ENCODE data around the gene CYP4F2.
"Not testable (repeated sequence)": the region's sequence is repeated elsewhere in the genome, so short reads cannot be mapped to it uniquely, and the experiment has no call there.

The CYP4F2 gene

DNA sequence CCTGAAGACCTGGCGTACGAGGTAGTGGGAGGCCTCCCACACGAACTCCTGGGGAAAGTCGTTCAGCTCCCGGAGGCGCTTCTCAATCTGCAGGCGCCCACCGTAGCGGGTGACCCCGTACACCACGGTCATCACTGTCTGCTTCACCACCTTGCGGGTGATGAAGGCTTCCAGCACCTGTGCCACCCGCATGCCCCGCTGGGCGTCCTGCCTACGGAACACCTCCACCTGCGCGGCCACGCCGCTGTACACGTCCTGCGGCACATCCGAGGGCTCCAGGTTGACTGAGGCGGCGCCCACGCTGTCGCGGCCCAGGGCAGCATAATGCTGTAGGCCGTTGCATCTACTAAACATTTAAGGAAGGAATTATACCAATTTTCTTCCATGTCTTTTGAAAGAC lies 5.0 kb upstream of the CYP4F2 start:
- not testable (repeated sequence) for H3K4me1 ChIP-seq (ENCODE audit: control insufficient read depth in 5 of 5, insufficient read depth in 5 of 5, low read length in 5 of 5); H3K9ac ChIP-seq (ENCODE audit: low read length in 5 of 5); H3K4me3 ChIP-seq (ENCODE audit: low read depth in 1 of 5, low read length in 5 of 5); H3K27ac ChIP-seq (ENCODE audit: low read depth, low read length); H3K36me3 ChIP-seq (ENCODE audit: control insufficient read depth in 5 of 5, insufficient read depth in 5 of 5, low read length in 5 of 5); H3K9me3 ChIP-seq (ENCODE audit: control insufficient read depth in 5 of 5, low read length in 5 of 5)
- peaks cover 0 to 11% (median 3%) of the 10 kb centered on the region in 5 donors for H3K27me3 ChIP-seq (ENCODE audit: control insufficient read depth in 5 of 5, insufficient read depth in 4 of 5, low read length in 5 of 5)

DNA sequence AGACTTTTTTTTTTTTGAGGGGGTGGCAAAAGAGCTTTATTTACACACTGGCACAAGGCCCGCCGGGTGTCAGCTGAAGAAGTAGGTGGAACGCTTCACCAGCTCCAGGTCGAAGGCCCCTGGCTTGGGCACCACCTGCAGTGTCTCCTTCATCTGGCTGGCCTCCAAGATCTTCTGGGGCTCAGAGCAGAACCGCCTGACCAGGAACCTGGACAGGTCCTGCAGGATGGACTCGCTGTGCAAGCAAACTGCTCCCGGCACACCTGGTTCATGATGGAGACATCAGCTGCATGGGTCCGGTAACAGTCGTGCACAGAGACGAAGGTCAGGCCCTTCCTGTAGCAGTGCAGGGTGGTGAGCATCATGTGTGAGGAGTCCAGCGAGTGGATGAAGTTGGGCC lies 4.4 kb upstream of the CYP4F2 start:
- Histone ChIP-seq H3K27me3 (ENCODE audit: control insufficient read depth in 5 of 5, insufficient read depth in 4 of 5, low read length in 5 of 5) (peaks cover 0 to 12% (median 3%) of the 10 kb centered on the region in 5 donors), H3K9ac (ENCODE audit: low read length in 5 of 5) (no peak overlapping the region), H3K36me3 (ENCODE audit: control insufficient read depth in 5 of 5, insufficient read depth in 5 of 5, low read length in 5 of 5) (no peaks in the 10 kb centered on the region), H3K9me3 (ENCODE audit: control insufficient read depth in 5 of 5, low read length in 5 of 5) (peaks cover 0 to 9% (median 3%) of the 10 kb centered on the region in 5 donors), H3K4me3 (ENCODE audit: low read depth in 1 of 5, low read length in 5 of 5) (no peak overlapping the region), H3K27ac (ENCODE audit: low read depth, low read length) (no peak overlapping the region), H3K4me1 (ENCODE audit: control insufficient read depth in 5 of 5, insufficient read depth in 5 of 5, low read length in 5 of 5) (no peaks in the 10 kb centered on the region)

DNA sequence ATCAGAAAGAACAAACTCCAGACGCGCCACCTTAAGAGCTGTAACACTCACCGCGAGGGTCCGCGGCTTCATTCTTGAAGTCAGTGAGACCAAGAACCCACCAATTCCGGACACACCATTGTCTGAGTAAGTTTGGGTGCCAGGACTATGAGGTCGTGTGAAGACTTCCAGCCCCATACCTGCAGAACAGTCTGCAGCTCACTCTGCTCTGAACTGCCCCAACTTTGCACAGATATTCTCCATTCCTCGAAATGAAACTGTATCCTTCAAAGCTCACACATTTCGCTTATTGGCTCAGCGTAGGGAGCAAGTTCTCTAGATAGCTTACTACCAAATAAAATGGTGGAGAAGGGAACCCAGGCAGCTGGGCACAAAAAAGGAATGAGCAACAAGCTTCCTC lies 2.6 kb upstream of the CYP4F2 start:
- peaks cover 0 to 13% (median 6%) of the 10 kb centered on the region in 5 donors for H3K27me3 ChIP-seq (ENCODE audit: control insufficient read depth in 5 of 5, insufficient read depth in 4 of 5, low read length in 5 of 5)
- no peak overlapping the region for H3K4me3 ChIP-seq (ENCODE audit: low read depth in 1 of 5, low read length in 5 of 5)
- no peak overlapping the region for H3K27ac ChIP-seq (ENCODE audit: low read depth, low read length)
- H3K9ac ChIP-seq (ENCODE audit: low read length in 5 of 5), result no peak overlapping the region
- H3K36me3 ChIP-seq (ENCODE audit: control insufficient read depth in 5 of 5, insufficient read depth in 5 of 5, low read length in 5 of 5), result no peaks in the 10 kb centered on the region
- H3K9me3 ChIP-seq (ENCODE audit: control insufficient read depth in 5 of 5, low read length in 5 of 5), result peaks cover 0 to 5% (median 3%) of the 10 kb centered on the region in 5 donors
- H3K4me1 ChIP-seq (ENCODE audit: control insufficient read depth in 5 of 5, insufficient read depth in 5 of 5, low read length in 5 of 5), result no peaks in the 10 kb centered on the region

DNA sequence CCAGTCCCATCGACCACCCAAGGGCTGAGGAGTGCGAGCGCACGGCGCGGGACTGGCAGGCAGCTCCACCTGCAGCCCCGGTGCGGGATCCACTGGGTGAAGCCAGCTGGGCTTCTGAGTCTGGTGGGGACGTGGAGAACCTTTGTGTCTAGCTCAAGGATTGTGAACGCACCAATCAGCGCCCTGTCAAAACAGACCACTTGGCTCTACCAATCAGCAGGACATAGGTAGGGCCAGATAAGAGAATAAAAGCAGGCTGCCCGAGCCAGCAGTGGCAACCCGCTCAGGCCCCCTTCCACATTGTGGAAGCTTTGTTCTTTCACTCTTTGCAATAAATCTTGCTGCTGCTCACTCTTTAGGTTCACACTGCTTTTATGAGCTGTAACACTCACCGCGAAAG lies 2.2 kb upstream of the CYP4F2 start:
- H3K27me3 ChIP-seq (ENCODE audit: control insufficient read depth in 5 of 5, insufficient read depth in 4 of 5, low read length in 5 of 5), result peaks cover 0 to 16% (median 6%) of the 10 kb centered on the region in 5 donors
- not testable (repeated sequence) for H3K9ac ChIP-seq (ENCODE audit: low read length in 5 of 5); H3K27ac ChIP-seq (ENCODE audit: low read depth, low read length); H3K4me1 ChIP-seq (ENCODE audit: control insufficient read depth in 5 of 5, insufficient read depth in 5 of 5, low read length in 5 of 5); H3K4me3 ChIP-seq (ENCODE audit: low read depth in 1 of 5, low read length in 5 of 5); H3K9me3 ChIP-seq (ENCODE audit: control insufficient read depth in 5 of 5, low read length in 5 of 5); H3K36me3 ChIP-seq (ENCODE audit: control insufficient read depth in 5 of 5, insufficient read depth in 5 of 5, low read length in 5 of 5)

DNA sequence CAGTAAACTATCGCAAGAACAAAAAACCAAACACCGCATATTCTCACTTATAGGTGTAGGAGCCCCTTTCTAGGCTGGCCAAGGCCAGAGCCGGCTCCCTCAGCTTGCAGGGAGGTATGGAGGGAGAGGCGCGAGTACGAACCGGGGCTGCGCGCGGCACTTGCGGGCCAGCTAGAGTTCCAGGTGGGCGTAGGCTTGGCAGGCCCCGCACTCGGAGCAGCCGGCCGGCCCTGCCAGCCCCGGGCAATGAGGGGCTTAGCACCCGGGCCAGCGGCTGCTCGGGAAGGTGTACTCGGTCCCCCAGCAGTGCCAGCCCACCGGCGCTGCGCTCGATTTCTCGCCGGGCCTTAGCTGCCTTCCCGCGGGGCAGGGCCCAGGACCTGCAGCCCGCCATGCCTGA lies 1.7 kb upstream of the CYP4F2 start:
- H3K9ac ChIP-seq (ENCODE audit: low read length in 5 of 5); H3K36me3 ChIP-seq (ENCODE audit: control insufficient read depth in 5 of 5, insufficient read depth in 5 of 5, low read length in 5 of 5); H3K4me3 ChIP-seq (ENCODE audit: low read depth in 1 of 5, low read length in 5 of 5); H3K4me1 ChIP-seq (ENCODE audit: control insufficient read depth in 5 of 5, insufficient read depth in 5 of 5, low read length in 5 of 5); H3K9me3 ChIP-seq (ENCODE audit: control insufficient read depth in 5 of 5, low read length in 5 of 5); H3K27ac ChIP-seq (ENCODE audit: low read depth, low read length): not testable (repeated sequence)
- peaks cover 3 to 16% (median 6%) of the 10 kb centered on the region in 5 donors for H3K27me3 ChIP-seq (ENCODE audit: control insufficient read depth in 5 of 5, insufficient read depth in 4 of 5, low read length in 5 of 5)

DNA sequence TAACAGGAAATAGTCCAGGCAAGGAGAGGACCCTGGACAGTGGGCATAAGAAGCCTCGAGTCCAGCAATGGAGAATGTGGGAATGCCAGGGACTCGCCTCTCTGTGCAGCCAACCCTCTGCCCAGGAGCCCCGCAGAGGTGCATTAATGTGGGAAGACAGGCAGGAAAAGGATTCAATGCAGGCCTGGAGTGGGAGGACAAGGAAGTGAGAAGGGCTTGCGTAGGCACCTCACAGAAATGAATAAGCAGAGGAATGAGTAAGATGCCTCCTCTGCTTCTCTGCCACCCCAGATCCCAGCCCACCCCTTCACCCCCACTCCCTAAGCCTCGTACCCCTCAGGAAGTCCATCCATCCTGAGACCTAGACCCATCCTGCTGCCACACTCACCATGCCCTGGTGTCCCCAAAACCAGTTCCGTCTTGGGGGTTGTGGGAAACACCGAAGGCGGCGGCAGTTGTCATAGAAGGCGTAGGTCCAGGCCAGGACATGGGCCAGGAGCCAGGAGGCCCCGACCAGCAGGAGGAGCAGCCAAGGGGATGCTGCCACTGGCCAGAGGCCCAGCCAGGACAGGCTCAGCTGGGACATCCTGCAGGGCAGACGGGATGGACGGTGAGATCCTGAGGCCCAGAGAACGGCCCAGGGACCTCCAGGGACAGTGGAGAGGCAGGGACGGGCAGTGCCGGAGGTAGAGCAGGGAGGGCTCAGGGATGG lies 692 bp downstream of the CYP4F2 start:
- H3K4me3 ChIP-seq (ENCODE audit: low read depth in 1 of 5, low read length in 5 of 5), result no peak overlapping the region
- peaks cover 3 to 16% (median 8%) of the 10 kb centered on the region in 5 donors for H3K27me3 ChIP-seq (ENCODE audit: control insufficient read depth in 5 of 5, insufficient read depth in 4 of 5, low read length in 5 of 5)
- H3K27ac ChIP-seq (ENCODE audit: low read depth, low read length), result no peak overlapping the region
- H3K36me3 ChIP-seq (ENCODE audit: control insufficient read depth in 5 of 5, insufficient read depth in 5 of 5, low read length in 5 of 5), result no peaks in the 10 kb centered on the region
- H3K9me3 ChIP-seq (ENCODE audit: control insufficient read depth in 5 of 5, low read length in 5 of 5), result peaks cover 0 to 3% (median 0%) of the 10 kb centered on the region in 5 donors
- no peak overlapping the region for H3K9ac ChIP-seq (ENCODE audit: low read length in 5 of 5)
- H3K4me1 ChIP-seq (ENCODE audit: control insufficient read depth in 5 of 5, insufficient read depth in 5 of 5, low read length in 5 of 5), result no peaks in the 10 kb centered on the region

DNA sequence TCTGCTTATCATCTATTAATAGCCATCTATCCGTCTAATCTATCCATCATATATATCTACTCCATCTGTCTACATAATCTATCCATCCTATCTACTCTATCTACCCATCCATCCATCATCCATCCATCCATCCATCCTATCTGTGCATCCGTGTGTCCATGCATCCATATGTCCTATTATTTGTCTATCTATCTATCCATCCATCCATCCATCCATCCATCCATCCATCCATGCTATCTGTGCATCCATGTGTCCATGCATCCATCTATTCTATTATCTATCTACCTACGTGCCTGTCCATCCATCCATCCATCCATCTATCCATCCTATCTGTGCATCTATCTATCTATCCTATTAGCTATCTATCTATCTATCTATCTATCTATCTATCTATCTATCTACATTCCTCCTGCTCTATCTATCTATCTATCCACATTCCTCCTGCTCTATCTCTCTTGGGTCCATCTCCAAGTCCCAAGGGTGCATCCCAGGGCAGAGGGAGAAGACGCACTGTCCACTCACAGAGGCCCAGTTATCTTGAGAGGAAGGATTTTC lies 1.9 kb downstream of the CYP4F2 start:
- H3K4me3 ChIP-seq (ENCODE audit: low read depth in 1 of 5, low read length in 5 of 5), result no peak overlapping the region
- peaks cover 3 to 14% (median 8%) of the 10 kb centered on the region in 5 donors for H3K27me3 ChIP-seq (ENCODE audit: control insufficient read depth in 5 of 5, insufficient read depth in 4 of 5, low read length in 5 of 5)
- no peak overlapping the region for H3K27ac ChIP-seq (ENCODE audit: low read depth, low read length)
- H3K4me1 ChIP-seq (ENCODE audit: control insufficient read depth in 5 of 5, insufficient read depth in 5 of 5, low read length in 5 of 5), result no peaks in the 10 kb centered on the region
- no peaks in the 10 kb centered on the region for H3K36me3 ChIP-seq (ENCODE audit: control insufficient read depth in 5 of 5, insufficient read depth in 5 of 5, low read length in 5 of 5)
- no peak overlapping the region for H3K9ac ChIP-seq (ENCODE audit: low read length in 5 of 5)
- peaks cover 0 to 3% (median 0%) of the 10 kb centered on the region in 5 donors for H3K9me3 ChIP-seq (ENCODE audit: control insufficient read depth in 5 of 5, low read length in 5 of 5)

DNA sequence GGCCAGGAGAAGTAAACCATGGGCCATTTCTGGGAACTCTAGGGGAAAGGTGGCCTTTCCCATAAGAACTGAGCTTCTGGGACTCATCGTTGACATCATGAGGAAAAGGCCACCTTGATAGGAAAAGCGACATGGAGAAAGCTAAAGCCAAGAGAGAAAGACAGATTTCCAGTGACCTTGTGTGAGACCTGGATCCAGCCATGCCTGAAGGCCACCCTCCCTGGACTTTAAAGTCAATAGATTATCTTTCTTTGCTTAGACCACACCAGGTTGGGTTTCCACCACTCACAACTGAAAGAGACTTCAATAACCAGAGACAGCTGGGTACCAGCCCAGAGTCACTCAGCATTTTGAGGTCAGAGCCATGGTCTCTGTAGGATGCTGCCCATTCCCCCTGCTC lies 3.5 kb downstream of the CYP4F2 start:
- H3K36me3 ChIP-seq (ENCODE audit: control insufficient read depth in 5 of 5, insufficient read depth in 5 of 5, low read length in 5 of 5), result no peaks in the 10 kb centered on the region
- H3K27ac ChIP-seq (ENCODE audit: low read depth, low read length), result no peak overlapping the region
- no peak overlapping the region for H3K9ac ChIP-seq (ENCODE audit: low read length in 5 of 5)
- H3K4me3 ChIP-seq (ENCODE audit: low read depth in 1 of 5, low read length in 5 of 5), result no peak overlapping the region
- H3K9me3 ChIP-seq (ENCODE audit: control insufficient read depth in 5 of 5, low read length in 5 of 5), result peaks cover 0 to 3% (median 0%) of the 10 kb centered on the region in 5 donors
- H3K27me3 ChIP-seq (ENCODE audit: control insufficient read depth in 5 of 5, insufficient read depth in 4 of 5, low read length in 5 of 5), result peaks cover 3 to 14% (median 8%) of the 10 kb centered on the region in 5 donors
- H3K4me1 ChIP-seq (ENCODE audit: control insufficient read depth in 5 of 5, insufficient read depth in 5 of 5, low read length in 5 of 5), result no peaks in the 10 kb centered on the region

DNA sequence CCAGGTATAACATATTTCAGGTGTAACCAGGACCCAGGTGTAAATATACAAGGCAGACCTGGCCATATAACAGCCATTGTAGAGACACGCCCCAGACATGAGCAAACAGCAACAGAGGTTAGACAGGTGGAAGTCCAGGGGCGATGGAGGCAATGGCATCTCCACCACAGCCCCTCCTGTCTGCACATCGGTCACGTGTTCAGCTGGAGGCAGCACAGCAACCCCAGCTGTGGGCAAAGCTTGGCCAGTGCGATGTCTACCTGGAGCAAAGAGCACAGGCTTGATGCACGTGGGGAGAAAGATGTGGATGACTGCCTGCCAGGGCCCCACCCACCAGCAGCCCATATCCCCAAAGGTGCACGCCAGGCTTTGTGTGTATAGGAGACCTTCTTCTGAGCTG lies 4.4 kb downstream of the CYP4F2 start:
- Histone ChIP-seq H3K9ac (ENCODE audit: low read length in 5 of 5) (no peak overlapping the region), H3K4me1 (ENCODE audit: control insufficient read depth in 5 of 5, insufficient read depth in 5 of 5, low read length in 5 of 5) (no peaks in the 10 kb centered on the region), H3K27me3 (ENCODE audit: control insufficient read depth in 5 of 5, insufficient read depth in 4 of 5, low read length in 5 of 5) (peaks cover 3 to 10% (median 8%) of the 10 kb centered on the region in 5 donors), H3K4me3 (ENCODE audit: low read depth in 1 of 5, low read length in 5 of 5) (no peak overlapping the region), H3K36me3 (ENCODE audit: control insufficient read depth in 5 of 5, insufficient read depth in 5 of 5, low read length in 5 of 5) (no peaks in the 10 kb centered on the region), H3K9me3 (ENCODE audit: control insufficient read depth in 5 of 5, low read length in 5 of 5) (peaks cover 0 to 3% (median 0%) of the 10 kb centered on the region in 5 donors), H3K27ac (ENCODE audit: low read depth, low read length) (no peak overlapping the region)

DNA sequence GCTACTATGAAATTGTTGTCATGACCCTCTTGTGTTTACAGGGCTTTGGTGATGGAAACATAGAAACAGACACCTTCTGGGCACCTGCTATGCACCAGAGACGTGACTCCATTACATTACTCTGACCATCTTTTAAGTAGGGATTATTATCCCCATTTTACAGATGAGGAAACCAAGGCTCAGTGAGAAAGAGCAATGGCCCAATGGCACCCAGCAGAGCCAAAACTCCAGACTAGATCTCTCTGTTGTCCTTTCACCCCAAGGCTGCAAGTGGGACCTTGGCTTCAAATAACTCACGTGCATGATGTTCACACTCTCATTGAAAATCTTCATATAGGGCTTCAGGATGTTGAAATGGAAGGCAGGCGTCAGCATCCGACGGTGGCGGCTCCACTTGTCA lies 5.9 kb downstream of the CYP4F2 start:
- no peak overlapping the region for H3K4me3 ChIP-seq (ENCODE audit: low read depth in 1 of 5, low read length in 5 of 5)
- peaks cover 3 to 8% (median 6%) of the 10 kb centered on the region in 5 donors for H3K27me3 ChIP-seq (ENCODE audit: control insufficient read depth in 5 of 5, insufficient read depth in 4 of 5, low read length in 5 of 5)
- peaks cover 0 to 3% (median 0%) of the 10 kb centered on the region in 5 donors for H3K9me3 ChIP-seq (ENCODE audit: control insufficient read depth in 5 of 5, low read length in 5 of 5)
- no peak overlapping the region for H3K9ac ChIP-seq (ENCODE audit: low read length in 5 of 5)
- H3K4me1 ChIP-seq (ENCODE audit: control insufficient read depth in 5 of 5, insufficient read depth in 5 of 5, low read length in 5 of 5), result no peaks in the 10 kb centered on the region
- no peaks in the 10 kb centered on the region for H3K36me3 ChIP-seq (ENCODE audit: control insufficient read depth in 5 of 5, insufficient read depth in 5 of 5, low read length in 5 of 5)
- H3K27ac ChIP-seq (ENCODE audit: low read depth, low read length), result no peak overlapping the region
